HG03565 (cell line): ENCODE results near the gene RAG1.

ENCODE experiments used
- ATAC-seq: cut with Tn5 transposase; IDR thresholded peaks from one replicate; pipeline ENCODE4 v1.9.1; 2021; ENCODE audit warnings: mild to moderate bottlenecking, moderate library complexity; ENCODE audit not compliant: unreplicated experiment

RAG1 gene

DNA sequence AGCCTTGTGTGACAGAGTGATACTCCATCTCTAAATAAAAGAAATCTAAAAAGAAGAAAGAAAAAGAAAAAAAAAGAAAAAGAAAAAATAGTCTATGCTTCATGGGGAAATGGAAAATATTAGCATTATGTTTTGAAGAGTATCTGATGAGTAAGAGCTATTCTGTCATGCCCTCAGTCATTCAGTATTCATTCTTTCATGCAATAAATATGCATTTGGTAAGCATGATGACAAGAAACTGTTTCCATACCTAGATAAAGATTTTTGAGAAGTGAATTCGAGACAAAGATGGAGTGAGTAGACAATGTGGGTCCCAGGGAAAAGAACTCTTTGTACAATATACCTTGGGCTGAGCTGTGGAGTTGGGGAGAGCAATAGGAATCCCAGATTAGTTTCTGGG is 20.3 kb downstream of the RAG1 start:
- ATAC-seq: no peak

GRCh38 chr11:36590513-36590912 is 22.7 kb downstream of the RAG1 start:
- ATAC-seq: no peak

GRCh38 chr11:36591433-36591832 is 23.6 kb downstream of the RAG1 start:
- no peak for ATAC-seq

- ATAC-seq: peak; percentile 73
Measured at GRCh38 chr11:36594316-36594989, 26.6 kb downstream of the RAG1 start, which contains the start of gene IFTAP. Gene IFTAP (plus strand): TSS chr11:36594502. CDS start chr11:36610104, 15,602 bp downstream.

DNA sequence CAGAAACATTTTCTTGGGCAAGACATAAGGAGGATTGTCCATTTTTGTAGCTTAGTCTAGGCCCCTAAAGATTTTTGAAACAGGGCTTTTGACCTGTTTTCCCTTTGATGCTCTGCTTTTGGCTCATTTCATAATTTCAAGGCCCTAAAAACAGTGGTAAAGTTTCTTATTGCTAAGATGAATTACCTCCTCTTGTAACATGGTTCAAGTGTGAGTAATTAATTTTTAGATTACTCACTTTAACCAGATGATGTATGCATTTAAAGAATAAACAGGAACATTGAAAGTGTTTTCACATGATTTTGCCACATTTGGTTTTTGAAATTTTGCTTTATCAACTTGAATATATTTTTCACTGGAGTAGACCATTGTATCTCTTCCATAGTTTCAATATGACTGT is 29.1 kb downstream of the RAG1 start:
- no peak for ATAC-seq

DNA sequence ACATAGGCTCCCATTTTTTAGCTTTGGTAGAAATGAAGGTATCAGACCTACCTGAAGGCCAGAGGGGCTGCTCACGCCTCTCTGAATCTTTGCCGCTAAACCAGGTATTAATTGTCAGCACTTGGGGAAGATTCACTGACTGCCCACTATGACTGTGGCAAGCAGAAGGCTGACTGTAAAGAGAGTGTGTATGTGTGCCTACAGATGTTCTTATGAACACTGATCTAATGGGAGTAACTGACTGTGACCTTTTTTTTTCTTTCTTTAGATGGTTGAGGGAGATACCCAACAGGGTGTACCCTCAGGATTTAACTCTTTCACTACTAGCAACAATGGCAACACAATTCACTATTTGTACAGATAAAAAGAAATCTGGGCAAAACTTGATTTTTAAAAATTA is 30.2 kb downstream of the RAG1 start, which contains the start of gene RAG2:
TSS of gene RAG2 (minus strand) at position 186 of the 400 bp plus-strand sequence. CDS start 4,068 bp downstream, outside the sequence.
- ATAC-seq: no peak

DNA sequence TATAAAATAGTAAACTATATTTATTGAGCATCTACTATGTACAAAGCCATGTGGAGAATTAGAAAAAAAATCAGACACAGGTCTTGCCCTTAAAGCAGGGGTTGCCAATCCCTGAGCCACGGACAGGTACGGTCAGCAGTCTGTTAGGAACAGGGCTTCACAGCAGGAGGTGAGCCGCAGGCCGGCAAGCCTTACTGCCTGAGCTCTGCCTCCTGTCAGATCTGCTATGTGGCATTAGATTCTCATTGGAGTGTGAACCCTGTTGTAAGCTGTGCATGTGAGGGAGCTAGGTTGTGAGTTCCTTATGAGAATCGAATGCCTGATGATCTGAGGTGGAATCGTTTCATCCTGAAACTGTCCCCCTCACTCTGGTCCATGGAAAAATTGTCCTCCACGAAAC is 32.4 kb downstream of the RAG1 start:
- ATAC-seq: no peak

DNA sequence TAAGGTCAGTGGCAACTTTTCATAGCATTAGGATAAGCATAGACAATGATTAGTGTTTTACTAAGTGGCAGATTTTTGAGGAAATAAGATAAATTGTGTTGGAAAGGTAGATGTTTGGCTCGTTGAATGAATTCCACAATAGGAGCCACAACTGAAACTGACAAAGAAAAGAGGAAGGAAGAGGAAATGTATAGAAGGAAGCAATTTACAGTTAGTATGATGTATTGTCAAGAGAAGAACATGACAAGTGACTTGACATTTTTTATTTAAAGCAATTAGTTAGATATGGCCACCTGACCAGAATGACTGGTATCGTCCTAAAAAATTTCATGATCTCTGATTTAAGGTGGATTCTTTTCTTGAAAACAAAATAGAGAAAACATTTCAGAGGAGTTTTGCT is 33.3 kb downstream of the RAG1 start:
- no peak for ATAC-seq

- no peak for ATAC-seq
Measured at GRCh38 chr11:36602135-36602534, 34.3 kb downstream of the RAG1 start.

DNA sequence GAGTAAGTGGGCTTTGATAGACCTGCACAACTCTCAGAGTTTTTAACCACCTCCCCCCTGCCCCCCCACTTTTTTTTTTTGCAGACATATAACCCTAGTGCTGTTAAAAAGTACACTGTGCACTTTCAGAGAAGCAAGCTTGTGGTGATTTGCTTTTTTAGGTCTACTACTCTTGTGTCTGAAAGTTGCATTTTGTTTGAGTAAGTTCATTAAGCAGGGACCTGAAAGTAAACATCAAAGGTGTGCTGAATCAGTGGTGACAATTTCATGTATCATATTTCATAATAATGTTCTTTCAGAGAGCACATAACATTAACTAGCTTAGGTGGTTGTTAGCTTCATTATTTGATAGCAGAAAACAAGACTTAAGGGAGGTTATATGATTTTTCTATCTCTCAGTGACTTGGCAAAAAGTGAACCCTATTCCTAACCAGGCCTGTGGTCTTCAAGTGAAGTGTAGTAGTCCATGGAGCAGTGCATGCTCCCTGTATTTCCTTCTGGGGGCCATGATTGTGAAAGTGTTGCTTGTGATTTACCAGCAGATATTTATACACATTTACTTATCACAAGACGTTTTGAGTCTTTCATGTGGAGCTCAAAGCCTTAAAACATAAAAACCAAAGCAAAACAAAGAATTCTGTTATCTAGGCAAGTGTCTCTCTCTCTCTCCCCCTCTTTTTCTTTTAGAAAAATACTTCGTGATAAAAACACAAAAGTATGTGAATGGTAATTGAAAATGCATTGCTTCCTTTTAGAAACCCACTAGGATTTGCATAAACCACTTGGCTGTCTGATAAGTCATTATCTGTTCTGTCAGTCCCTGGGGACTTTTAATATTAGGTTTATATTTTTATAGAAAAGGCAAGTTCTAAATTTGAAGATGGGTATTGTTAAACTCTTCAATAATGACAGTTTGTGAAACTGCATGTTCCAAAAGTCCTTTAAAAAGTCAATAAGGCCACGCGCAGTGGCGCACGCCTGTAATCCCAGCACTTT is 37.7 kb downstream of the RAG1 start:
- ATAC-seq: peak; percentile 64

DNA sequence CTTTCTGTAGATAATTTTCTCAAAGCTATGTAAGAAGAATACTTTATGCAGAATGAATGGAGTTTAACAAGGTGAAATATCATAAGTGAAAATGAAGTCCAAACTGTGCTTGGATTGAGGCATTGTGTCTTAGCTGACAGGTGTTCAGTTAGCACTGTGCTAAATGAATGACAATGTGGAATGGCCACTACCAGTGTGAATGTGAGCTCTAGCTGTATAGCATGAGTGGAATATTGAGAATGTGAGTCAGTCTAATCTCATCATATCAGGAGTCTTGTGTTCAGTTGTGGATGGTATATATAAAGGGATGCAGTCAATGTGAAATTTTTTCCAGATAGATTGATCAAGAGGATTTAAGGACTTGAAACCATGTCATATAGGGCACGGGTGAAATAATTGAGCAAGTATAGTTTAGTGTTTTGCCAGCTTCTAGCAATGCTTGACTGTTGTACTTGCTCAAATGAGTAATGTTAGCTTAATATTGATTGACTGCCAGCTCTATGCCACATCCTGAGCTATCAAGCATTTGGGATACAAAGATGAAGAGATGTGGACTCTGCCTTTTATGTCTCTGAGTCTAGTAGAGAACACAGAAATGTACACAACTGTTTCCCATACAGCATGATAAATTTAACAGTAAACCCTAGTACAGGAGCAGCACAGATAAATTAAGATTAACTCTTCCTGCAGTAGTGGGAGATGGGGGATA is 40.8 kb downstream of the RAG1 start:
- no peak for ATAC-seq

GRCh38 chr11:36609383-36609782 is 41.6 kb downstream of the RAG1 start:
- no peak for ATAC-seq

- ATAC-seq: no peak
Measured at GRCh38 chr11:36615826-36616225, 48.0 kb downstream of the RAG1 start.

DNA sequence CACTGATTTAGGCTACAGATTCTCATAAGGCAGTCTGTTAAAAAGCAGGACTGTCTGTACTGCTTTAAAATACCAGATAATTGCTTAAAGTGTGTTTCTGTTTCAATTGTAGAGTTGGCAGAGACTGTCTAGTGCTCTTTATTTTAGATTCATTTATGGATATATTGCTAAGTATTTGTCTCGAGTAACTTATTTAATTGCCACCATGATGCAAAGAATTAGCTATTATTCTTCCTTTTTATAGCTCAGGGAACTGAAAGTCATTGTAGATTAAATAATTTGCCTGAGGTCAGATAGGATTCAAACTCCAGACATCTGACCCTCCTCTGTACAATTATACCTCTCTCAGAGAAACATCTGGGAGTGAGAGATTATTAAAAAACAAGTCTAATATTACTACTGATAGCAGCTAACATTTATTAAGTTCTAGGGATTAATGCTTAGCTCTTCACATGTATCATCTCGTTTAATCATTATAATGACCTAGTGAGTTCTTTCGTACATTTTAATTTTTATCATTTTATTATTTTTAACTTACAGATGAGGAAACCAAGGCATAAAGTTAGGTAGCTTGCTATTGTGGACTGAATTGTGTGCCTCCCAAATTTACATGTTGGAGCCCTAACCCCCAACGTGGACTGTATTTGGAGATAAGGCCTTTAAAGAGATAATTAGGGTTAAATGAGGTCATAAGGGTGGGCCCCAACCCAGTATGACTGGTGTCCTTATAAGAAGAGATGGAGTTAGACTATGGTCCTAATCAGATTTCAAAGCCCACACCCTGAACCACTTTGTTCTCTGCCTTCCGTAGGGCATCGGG is 49.9 kb downstream of the RAG1 start:
- ATAC-seq: no peak

GRCh38 chr11:36618363-36619047 is 50.7 kb downstream of the RAG1 start:
- no peak for ATAC-seq

DNA sequence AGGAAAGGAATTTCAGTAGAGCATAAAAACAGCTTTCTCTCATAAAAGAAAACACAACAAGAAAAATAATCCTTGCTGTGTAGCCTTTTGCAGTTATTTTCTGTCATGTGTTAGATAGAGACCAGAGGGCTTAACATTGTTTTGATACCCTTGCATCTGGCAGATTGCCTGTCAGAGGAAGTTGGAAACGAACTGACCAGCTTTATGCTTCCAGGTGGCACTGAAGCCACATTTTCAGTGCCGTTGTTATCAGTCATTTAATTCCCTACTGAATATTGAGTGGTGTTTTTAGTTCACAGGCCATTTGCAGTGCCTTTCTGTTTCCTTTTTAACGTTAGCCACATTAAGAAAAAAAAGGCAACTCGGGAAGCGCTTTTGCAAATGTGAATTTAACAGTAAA is 51.7 kb downstream of the RAG1 start:
- ATAC-seq: no peak

DNA sequence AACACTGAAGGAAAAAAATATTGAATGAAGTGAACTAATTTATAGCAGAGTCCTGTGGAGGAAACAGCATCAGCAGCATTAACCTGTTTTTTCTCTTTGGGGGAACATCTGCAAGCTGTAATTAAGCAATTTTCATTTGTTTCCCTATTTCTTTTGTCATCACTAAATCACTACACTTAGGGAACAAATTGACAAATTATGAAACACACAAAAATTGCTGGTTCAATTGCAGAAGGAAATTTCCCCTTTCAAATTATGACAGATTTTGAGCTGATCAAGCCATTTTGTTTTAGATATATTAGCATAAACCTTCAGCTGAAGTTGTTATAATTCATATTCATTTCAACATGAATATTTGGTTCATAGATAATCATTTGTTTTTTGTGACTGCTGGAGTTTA is 52.4 kb downstream of the RAG1 start:
- ATAC-seq: no peak

DNA sequence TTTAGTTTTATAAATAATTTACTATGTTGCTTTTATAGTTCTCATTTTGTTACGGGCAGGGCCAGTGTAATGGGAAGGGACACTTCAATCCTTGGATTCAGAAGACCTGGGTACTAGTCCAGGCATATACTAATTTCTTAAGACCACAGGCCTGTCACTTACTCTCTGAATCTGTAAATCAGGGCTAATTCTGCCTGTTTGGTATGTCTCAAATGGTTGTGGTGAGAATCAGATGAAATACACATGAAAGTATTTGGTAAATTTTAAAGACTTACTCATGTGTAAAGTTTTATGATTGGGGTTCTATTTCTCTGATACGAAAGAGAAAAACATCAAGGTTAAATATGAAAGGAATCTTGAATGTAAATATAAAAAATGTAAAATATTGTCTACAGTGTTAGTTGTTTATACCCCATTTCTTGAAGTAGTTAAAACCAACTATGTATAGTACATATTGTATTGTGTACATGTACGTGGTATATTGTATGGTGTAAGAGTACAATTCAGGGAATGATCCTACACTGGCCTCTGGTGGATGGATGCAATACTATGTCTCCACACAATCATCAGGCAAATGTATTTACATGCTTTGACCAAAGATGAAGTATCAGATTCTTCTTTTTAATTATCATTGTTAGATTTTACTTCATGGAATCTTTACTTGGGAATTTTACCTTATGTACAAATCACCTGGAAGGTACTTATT is 54.8 kb downstream of the RAG1 start:
- peak; percentile 62 for ATAC-seq

GRCh38 chr11:36623494-36623893 is 55.7 kb downstream of the RAG1 start:
- ATAC-seq: no peak
